HepG2 (cell line): Measurements from ENCODE around the gene DRC3. TPM values are rescaled to one million over a fixed set of nuclear protein-coding genes. Genes with fewer than 3 reads are reported as not detected.

ENCODE experiments used
- ZKSCAN1 ChIP-seq: fragments of 150-350 bp; IDR thresholded peaks from 2 replicates; pipeline ENCODE4 v1.6.1; 2014; ENCODE audit warnings: low read length
- ZNF263 ChIP-seq: sonication (generic); formaldehyde crosslinking; IDR thresholded peaks from 2 replicates; pipeline ENCODE4 v1.4.0; 2020; ENCODE audit warnings: missing genetic modification reagents
- ZNF318 ChIP-seq: sonication (generic); formaldehyde crosslinking; IDR thresholded peaks from 2 replicates; pipeline ENCODE4 v1.4.0; 2020; ENCODE audit warnings: mild to moderate bottlenecking, missing genetic modification reagents
- ZNF570 ChIP-seq: sonication (generic); formaldehyde crosslinking; IDR thresholded peaks from 2 replicates; pipeline ENCODE4 v1.4.0; 2020; ENCODE audit warnings: mild to moderate bottlenecking, missing genetic modification reagents, borderline replicate concordance
- ZNF614 ChIP-seq: IDR thresholded peaks from 2 replicates; pipeline ENCODE4 v1.6.1; 2018; ENCODE audit warnings: missing biosample characterization, missing genetic modification reagents, inconsistent platforms, borderline replicate concordance
- ZNF777 ChIP-seq: sonication (generic); formaldehyde crosslinking; IDR thresholded peaks from 2 replicates; pipeline ENCODE4 v1.4.0; 2020; ENCODE audit warnings: missing genetic modification reagents
- ZSCAN20 ChIP-seq: sonication (generic); formaldehyde crosslinking; IDR thresholded peaks from 2 replicates; pipeline ENCODE4 v1.4.0; 2020; ENCODE audit warnings: missing genetic modification reagents, mild to moderate bottlenecking, borderline replicate concordance
- ZSCAN25 ChIP-seq: sonication (generic); formaldehyde crosslinking; IDR thresholded peaks from 2 replicates; pipeline ENCODE4 v1.8.0; 2022; ENCODE audit warnings: mild to moderate bottlenecking, missing genetic modification reagents
- polyA plus RNA-seq, 8 experiments: library from polyadenylated mRNA; depleted of rRNA in 3 of 8; stranded (reverse) in 7 of 8; unstranded in 1 of 8; fragments of >200 nt; fragmentation: Illumina TruSeq in 4 of 8; extraction: Trizol in 4 of 8; gene quantifications; 2 replicates each; pipeline versions ENCODE4 v1.2.1 to v1.2.3, GENCODE V29; 2011 to 2016; ENCODE audit warnings: low read depth in 4 of 8, missing spikeins in 1 of 8, mixed read lengths in 1 of 8; ENCODE audit not compliant: insufficient read depth in 1 of 8
- total RNA-seq, 5 experiments: library from RNA; depleted of rRNA; stranded (reverse); fragments of >200 nt; fragmentation: Illumina TruSeq; extraction: Trizol; gene quantifications; 2 replicates each; pipeline ENCODE4 v1.2.3, GENCODE V29; 2016; ENCODE audit warnings: low read depth in 1 of 5
- TF ChIP-seq, protein P1 (sequence below): sonication (generic); formaldehyde crosslinking; IDR thresholded peaks from 2 replicates; pipeline ENCODE4 v1.4.0; 2020; ENCODE audit warnings: mild to moderate bottlenecking, missing genetic modification reagents
- TF ChIP-seq, protein P2 (sequence below), 2 experiments: sonication (generic) in 1 of 2; formaldehyde crosslinking in 1 of 2; IDR thresholded peaks; 2 replicates each; pipeline versions ENCODE4 v1.6.1 to v1.9.0; 2014 to 2022; ENCODE audit warnings: antibody characterized with exemption in 1 of 2, borderline replicate concordance in 1 of 2, inconsistent platforms in 1 of 2, low read depth in 1 of 2, missing genetic modification reagents in 1 of 2

DRC3 gene
- total and polyA plus RNA-seq, 2 of the 13 experiments (the other 11 are each of a cell fraction or from before 2014, with no cell fraction given) = 0.53 to 0.87 TPM

- TF ChIP-seq ZNF777 (CRISPR knock-in tag) (peak; percentile 43; the same call in 1 of the 2 replicates), ZKSCAN1 (no peak), ZNF570 (CRISPR knock-in tag) (no peak), ZSCAN20 (CRISPR knock-in tag) (no peak), ZNF263 (peak; percentile 35; the same call in 1 of the 2 replicates), ZNF318 (CRISPR knock-in tag) (no peak), ZNF614 (CRISPR knock-in tag) (no peak), ZSCAN25 (0 out of 2 replicates have a peak, but pooled peaks have one; percentile 29)
- TF ChIP-seq, protein P1, sequence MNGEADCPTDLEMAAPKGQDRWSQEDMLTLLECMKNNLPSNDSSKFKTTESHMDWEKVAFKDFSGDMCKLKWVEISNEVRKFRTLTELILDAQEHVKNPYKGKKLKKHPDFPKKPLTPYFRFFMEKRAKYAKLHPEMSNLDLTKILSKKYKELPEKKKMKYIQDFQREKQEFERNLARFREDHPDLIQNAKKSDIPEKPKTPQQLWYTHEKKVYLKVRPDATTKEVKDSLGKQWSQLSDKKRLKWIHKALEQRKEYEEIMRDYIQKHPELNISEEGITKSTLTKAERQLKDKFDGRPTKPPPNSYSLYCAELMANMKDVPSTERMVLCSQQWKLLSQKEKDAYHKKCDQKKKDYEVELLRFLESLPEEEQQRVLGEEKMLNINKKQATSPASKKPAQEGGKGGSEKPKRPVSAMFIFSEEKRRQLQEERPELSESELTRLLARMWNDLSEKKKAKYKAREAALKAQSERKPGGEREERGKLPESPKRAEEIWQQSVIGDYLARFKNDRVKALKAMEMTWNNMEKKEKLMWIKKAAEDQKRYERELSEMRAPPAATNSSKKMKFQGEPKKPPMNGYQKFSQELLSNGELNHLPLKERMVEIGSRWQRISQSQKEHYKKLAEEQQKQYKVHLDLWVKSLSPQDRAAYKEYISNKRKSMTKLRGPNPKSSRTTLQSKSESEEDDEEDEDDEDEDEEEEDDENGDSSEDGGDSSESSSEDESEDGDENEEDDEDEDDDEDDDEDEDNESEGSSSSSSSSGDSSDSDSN (CRISPR knock-in tag) = peak; percentile 64; the same call in 1 of the 2 replicates
- TF ChIP-seq, protein P2, sequence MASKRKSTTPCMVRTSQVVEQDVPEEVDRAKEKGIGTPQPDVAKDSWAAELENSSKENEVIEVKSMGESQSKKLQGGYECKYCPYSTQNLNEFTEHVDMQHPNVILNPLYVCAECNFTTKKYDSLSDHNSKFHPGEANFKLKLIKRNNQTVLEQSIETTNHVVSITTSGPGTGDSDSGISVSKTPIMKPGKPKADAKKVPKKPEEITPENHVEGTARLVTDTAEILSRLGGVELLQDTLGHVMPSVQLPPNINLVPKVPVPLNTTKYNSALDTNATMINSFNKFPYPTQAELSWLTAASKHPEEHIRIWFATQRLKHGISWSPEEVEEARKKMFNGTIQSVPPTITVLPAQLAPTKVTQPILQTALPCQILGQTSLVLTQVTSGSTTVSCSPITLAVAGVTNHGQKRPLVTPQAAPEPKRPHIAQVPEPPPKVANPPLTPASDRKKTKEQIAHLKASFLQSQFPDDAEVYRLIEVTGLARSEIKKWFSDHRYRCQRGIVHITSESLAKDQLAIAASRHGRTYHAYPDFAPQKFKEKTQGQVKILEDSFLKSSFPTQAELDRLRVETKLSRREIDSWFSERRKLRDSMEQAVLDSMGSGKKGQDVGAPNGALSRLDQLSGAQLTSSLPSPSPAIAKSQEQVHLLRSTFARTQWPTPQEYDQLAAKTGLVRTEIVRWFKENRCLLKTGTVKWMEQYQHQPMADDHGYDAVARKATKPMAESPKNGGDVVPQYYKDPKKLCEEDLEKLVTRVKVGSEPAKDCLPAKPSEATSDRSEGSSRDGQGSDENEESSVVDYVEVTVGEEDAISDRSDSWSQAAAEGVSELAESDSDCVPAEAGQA (IDR thresholded peaks at IDR 0.05; ENCODE audit: low read depth) = no peak
- TF ChIP-seq, protein P2 (CRISPR knock-in tag; IDR thresholded peaks at IDR 0.05; ENCODE audit: borderline replicate concordance) = 0 out of 2 replicates have a peak, but pooled peaks have one; percentile 3
These were observed 67.0 kb downstream of the DRC3 start (continued) for GRCh38 chr17:18039535-18040260.
